ENCODE results near the gene NEDD4. TPM values are rescaled to one million over a fixed set of nuclear protein-coding genes. Genes with fewer than 3 reads are reported as not detected.

The NEDD4 gene
- polyA plus RNA-seq, 3 donors: 1.2 to 3.8 (median 1.3) TPM

DNA sequence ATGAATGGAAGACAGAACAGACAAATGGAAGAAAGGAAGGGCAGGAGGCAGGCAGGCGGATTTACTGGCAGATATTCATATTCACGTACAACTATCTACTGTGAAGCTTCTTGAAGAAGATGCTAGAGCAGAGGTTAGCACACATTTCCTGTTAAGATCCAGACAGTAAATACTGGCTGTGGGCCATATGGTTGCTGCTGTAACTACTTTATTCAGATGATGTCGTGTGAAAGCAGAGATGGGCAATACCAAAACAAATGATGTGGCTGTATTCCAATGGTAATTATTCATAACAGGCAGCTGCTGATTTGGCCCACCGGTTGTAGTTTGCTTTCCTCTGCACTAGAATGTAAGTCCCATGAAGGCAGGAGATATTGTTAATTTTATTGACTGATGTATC is 134.8 kb downstream of the NEDD4 start:
- no peaks in the 10 kb centered on the region for H3K27me3 ChIP-seq (ENCODE audit: control insufficient read depth in 2 of 2, insufficient read depth in 2 of 2, low read length in 2 of 2)
- Mint-ChIP-seq H3K9me3 (no peaks in the 10 kb centered on the region), H3K4me3 (no peak overlapping the region), H3K27ac (peak overlapping the region in 1 of 7 donors; percentile 33), H3K27me3 (ENCODE audit: low read depth in 3 of 3) (no peaks in the 10 kb centered on the region), H3K36me3 (peaks cover 22 to 23% of the 10 kb centered on the region in 2 donors), H3K4me1 (no peaks in the 10 kb centered on the region)
- no peak overlapping the region for H3K9ac ChIP-seq (ENCODE audit: insufficient read depth, low read length, poor library complexity, severe bottlenecking)
- no peaks in the 10 kb centered on the region for H3K4me1 ChIP-seq (ENCODE audit: control insufficient read depth in 1 of 2, insufficient read depth in 2 of 2, low read length in 2 of 2)
- H3K36me3 ChIP-seq (replicated peaks in 1 of 2; ENCODE audit: control insufficient read depth in 1 of 2, insufficient read depth in 2 of 2, low read length in 2 of 2): peaks cover 5 to 7% of the 10 kb centered on the region in 2 donors
- intact Hi-C loops (cut with micrococcal nuclease): no loop called here
- H3K4me3 ChIP-seq (replicated peaks in 1 of 3; ENCODE audit: low read depth in 2 of 3, low read length in 3 of 3): no peak overlapping the region
- no peaks in the 10 kb centered on the region for H3K9me3 ChIP-seq (replicated peaks in 1 of 2; ENCODE audit: control insufficient read depth in 1 of 2, insufficient read depth in 1 of 2, low read length in 2 of 2)
- no peak for TF ChIP-seq CTCF (IDR thresholded peaks at IDR 0.05)
- no peak overlapping the region for H2AFZ ChIP-seq (ENCODE audit: insufficient read depth, low read depth, low read length, poor library complexity, severe bottlenecking)
- H3K79me2 ChIP-seq (ENCODE audit: insufficient read depth, low read length): no peaks in the 10 kb centered on the region
- H3K4me2 ChIP-seq (replicated peaks; ENCODE audit: extremely low read depth, low read length, poor library complexity, severe bottlenecking): no peak overlapping the region
- H3K27ac ChIP-seq (ENCODE audit: low read depth in 1 of 2, low read length in 2 of 2): no peak overlapping the region
- no CpG with 5 or more reads among the region's 4 CpGs for WGBS (ENCODE audit: insufficient coverage)
- DNase-seq: no peak
- no peaks in the 10 kb centered on the region for H4K20me1 ChIP-seq (ENCODE audit: insufficient read depth, low read length)

GRCh38 chr15:55856506-55857164 is 136.8 kb downstream of the NEDD4 start:
- intact Hi-C loops (cut with micrococcal nuclease): no loop called here
- Histone ChIP-seq H3K4me3 (replicated peaks in 1 of 3; ENCODE audit: low read depth in 2 of 3, low read length in 3 of 3) (no peak overlapping the region), H3K79me2 (ENCODE audit: insufficient read depth, low read length) (no peaks in the 10 kb centered on the region), H3K27ac (ENCODE audit: low read depth in 1 of 2, low read length in 2 of 2) (no peak overlapping the region), H3K9ac (ENCODE audit: insufficient read depth, low read length, poor library complexity, severe bottlenecking) (no peak overlapping the region), H3K9me3 (replicated peaks in 1 of 2; ENCODE audit: control insufficient read depth in 1 of 2, insufficient read depth in 1 of 2, low read length in 2 of 2) (no peaks in the 10 kb centered on the region), H2AFZ (ENCODE audit: insufficient read depth, low read depth, low read length, poor library complexity, severe bottlenecking) (no peak overlapping the region), H3K4me2 (replicated peaks; ENCODE audit: extremely low read depth, low read length, poor library complexity, severe bottlenecking) (no peak overlapping the region), H3K27me3 (ENCODE audit: control insufficient read depth in 2 of 2, insufficient read depth in 2 of 2, low read length in 2 of 2) (no peaks in the 10 kb centered on the region), H3K36me3 (replicated peaks in 1 of 2; ENCODE audit: control insufficient read depth in 1 of 2, insufficient read depth in 2 of 2, low read length in 2 of 2) (peaks cover 5 to 7% of the 10 kb centered on the region in 2 donors), H3K4me1 (ENCODE audit: control insufficient read depth in 1 of 2, insufficient read depth in 2 of 2, low read length in 2 of 2) (no peaks in the 10 kb centered on the region), H4K20me1 (ENCODE audit: insufficient read depth, low read length) (no peaks in the 10 kb centered on the region)
- no peaks in the 10 kb centered on the region for H3K27me3 Mint-ChIP-seq (ENCODE audit: low read depth in 3 of 3)
- 92% methylated on average over 2 of the region's 4 CpGs for WGBS (ENCODE audit: insufficient coverage)
- H3K4me1 Mint-ChIP-seq: no peaks in the 10 kb centered on the region
- DNase-seq: no peak
- H3K4me3 Mint-ChIP-seq: no peak overlapping the region
- H3K9me3 Mint-ChIP-seq: no peaks in the 10 kb centered on the region
- no peak overlapping the region for H3K27ac Mint-ChIP-seq
- H3K36me3 Mint-ChIP-seq: peaks cover 21 to 26% of the 10 kb centered on the region in 2 donors
- TF ChIP-seq CTCF (IDR thresholded peaks at IDR 0.05): no peak
